GM23248 (cell line): ENCODE data around the gene PPP1R16B.

Experiments
- EZH2 ChIP-seq: fragments of 200-600 bp; sonication (generic); IDR thresholded peaks from 2 replicates; pipeline ENCODE4 v1.6.1; 2018; ENCODE audit warnings: antibody characterized with exemption, mild to moderate bottlenecking; ENCODE audit not compliant: insufficient read depth, poor library complexity, severe bottlenecking
- EZH2phosphoT487 ChIP-seq: fragments of 200-600 bp; sonication (generic); IDR thresholded peaks from 2 replicates; pipeline ENCODE4 v1.6.1; 2018; ENCODE audit warnings: antibody characterized with exemption, moderate library complexity, mild to moderate bottlenecking, low read depth; ENCODE audit not compliant: insufficient read depth

DNA sequence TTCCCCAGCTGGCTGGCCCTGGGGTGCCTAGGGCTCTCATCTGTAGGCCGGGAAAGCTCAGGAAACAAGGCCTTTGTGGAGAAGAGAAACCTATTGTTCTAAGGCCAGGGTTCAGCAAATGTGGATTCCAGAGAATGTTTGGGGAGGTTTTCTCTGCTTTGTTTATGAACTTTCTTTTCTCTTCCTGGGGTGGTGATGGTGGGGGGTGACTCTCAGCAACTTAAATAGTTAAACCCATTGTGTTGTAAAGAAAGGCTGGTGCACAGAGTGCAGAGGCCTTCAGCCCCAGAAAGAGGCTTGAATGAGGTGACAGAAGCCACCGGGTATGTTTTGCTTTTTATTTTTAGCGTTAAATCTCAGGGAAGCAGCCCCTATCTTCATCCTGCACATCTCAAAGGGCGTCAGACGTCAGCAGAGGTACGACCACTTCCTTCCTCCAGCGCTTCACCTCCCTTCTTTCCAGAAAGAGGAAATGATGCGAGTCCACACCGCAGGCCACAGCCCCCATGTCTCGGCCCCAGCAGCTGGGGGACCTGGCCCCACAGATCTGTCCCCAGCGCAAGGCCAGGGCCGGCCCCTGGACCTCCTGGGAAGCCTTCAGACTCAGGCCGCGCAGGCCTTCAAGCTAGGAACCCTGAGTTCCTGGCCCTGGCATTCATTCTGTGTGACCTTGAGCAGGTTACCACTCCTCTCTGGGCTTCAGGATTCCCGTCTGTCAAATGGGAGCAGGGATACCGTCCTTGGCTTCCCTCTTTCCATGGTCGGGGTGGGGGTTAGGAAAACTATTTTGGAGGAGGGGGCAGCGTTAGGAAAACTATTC, 605 bp upstream of the PPP1R16B start:
- no peak for TF ChIP-seq EZH2
- no peak for TF ChIP-seq EZH2phosphoT487
